Measurements from ENCODE around the gene FKBP1B. TPM values are rescaled to one million over a fixed set of nuclear protein-coding genes. Genes with fewer than 3 reads are reported as not detected.

FKBP1B gene
- total RNA-seq, 1 donor = 6.0 TPM

- TF ChIP-seq CTCF (IDR thresholded peaks at IDR 0.05; ENCODE audit: insufficient read depth, low read depth, low read length) = no peak
- no peak for DNase-seq (ENCODE audit: low read depth)
- no peak overlapping the region for H3K4me3 ChIP-seq (ENCODE audit: low read depth, low read length)
These were observed 15.8 kb downstream of the FKBP1B start for GRCh38 chr2:24065341-24065740.

- DNase-seq (ENCODE audit: low read depth) = no peak
- no peak for TF ChIP-seq CTCF (IDR thresholded peaks at IDR 0.05; ENCODE audit: insufficient read depth, low read depth, low read length)
- H3K4me3 ChIP-seq (ENCODE audit: low read depth, low read length) = no peak overlapping the region
These were observed 22.7 kb downstream of the FKBP1B start for GRCh38 chr2:24072259-24072658.

GRCh38 chr2:24073816-24074215 is 24.3 kb downstream of the FKBP1B start:
- no peak overlapping the region for H3K4me3 ChIP-seq (ENCODE audit: low read depth, low read length)
- no peak for DNase-seq (ENCODE audit: low read depth)
- TF ChIP-seq CTCF (IDR thresholded peaks at IDR 0.05; ENCODE audit: insufficient read depth, low read depth, low read length) = no peak

GRCh38 chr2:24075259-24075658 is 25.7 kb downstream of the FKBP1B start:
- H3K4me3 ChIP-seq (ENCODE audit: low read depth, low read length) = peak overlapping the region; percentile 98
- peak; percentile 8 for DNase-seq (ENCODE audit: low read depth)
- TF ChIP-seq CTCF (IDR thresholded peaks at IDR 0.05; ENCODE audit: insufficient read depth, low read depth, low read length) = no peak

- H3K4me3 ChIP-seq (ENCODE audit: low read depth, low read length) = peak within 1 kb of the TSS; percentile 98
- DNase-seq (ENCODE audit: low read depth) = peak; percentile 99
- no peak for TF ChIP-seq CTCF (IDR thresholded peaks at IDR 0.05; ENCODE audit: insufficient read depth, low read depth, low read length)
These were observed 26.6 kb downstream of the FKBP1B start, which contains the start of gene SF3B6 for GRCh38 chr2:24075915-24076848. SF3B6 (minus strand) TSS chr2:24076326; CDS start chr2:24076229, 97 bp downstream.

- peak overlapping the region; percentile 98 for H3K4me3 ChIP-seq (ENCODE audit: low read depth, low read length)
- no peak for TF ChIP-seq CTCF (IDR thresholded peaks at IDR 0.05; ENCODE audit: insufficient read depth, low read depth, low read length)
- DNase-seq (ENCODE audit: low read depth) = peak; percentile 21
These were observed 27.5 kb downstream of the FKBP1B start for GRCh38 chr2:24076849-24077534.
